Measurements from ENCODE around the gene RCN2.

DNA sequence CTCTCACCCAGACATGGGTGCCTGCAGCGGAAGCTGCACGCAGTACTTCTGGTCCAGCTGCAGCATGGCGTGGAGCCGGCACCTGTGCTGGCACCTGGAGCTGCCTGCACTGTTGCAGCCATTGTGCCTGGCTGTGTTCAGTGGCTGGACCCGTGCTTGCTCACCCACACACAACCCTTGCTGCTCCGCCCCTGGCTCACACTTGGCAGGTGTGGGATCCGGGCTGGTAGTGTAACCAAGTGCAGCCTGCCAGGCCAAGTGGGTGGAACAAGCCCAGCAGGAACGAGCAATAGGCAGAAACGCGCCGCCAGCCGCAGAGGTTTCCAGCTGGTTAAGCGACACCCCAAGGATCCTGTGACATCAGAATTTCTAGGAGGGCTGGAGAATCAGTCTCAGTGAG is 15.2 kb upstream of the RCN2 start:
- TF ChIP-seq, protein P1, sequence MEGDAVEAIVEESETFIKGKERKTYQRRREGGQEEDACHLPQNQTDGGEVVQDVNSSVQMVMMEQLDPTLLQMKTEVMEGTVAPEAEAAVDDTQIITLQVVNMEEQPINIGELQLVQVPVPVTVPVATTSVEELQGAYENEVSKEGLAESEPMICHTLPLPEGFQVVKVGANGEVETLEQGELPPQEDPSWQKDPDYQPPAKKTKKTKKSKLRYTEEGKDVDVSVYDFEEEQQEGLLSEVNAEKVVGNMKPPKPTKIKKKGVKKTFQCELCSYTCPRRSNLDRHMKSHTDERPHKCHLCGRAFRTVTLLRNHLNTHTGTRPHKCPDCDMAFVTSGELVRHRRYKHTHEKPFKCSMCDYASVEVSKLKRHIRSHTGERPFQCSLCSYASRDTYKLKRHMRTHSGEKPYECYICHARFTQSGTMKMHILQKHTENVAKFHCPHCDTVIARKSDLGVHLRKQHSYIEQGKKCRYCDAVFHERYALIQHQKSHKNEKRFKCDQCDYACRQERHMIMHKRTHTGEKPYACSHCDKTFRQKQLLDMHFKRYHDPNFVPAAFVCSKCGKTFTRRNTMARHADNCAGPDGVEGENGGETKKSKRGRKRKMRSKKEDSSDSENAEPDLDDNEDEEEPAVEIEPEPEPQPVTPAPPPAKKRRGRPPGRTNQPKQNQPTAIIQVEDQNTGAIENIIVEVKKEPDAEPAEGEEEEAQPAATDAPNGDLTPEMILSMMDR (IDR thresholded peaks at IDR 0.05) = no peak
- TF ChIP-seq POLR2A (IDR thresholded peaks at IDR 0.05) = no peak

Data from esophagus squamous epithelium (tissue), 4 donors.